ENCODE data around the gene ACP2. TPM values are rescaled to one million over a fixed set of nuclear protein-coding genes. Genes with fewer than 3 reads are reported as not detected.

Gene ACP2
- polyA plus RNA-seq, 2 of the 4 experiments (the other 2 are of a cell fraction) = 13.6 to 19.7 TPM

GRCh38 chr11:47243454-47243853 lies 5.2 kb downstream of the ACP2 start:
- DNase-seq (ENCODE audit: low read depth in 1 of 2, low spot score in 1 of 2) (peak in 1 of 2 experiments; percentile 76), ATAC-seq (peak; percentile 36 to 43), FAIRE-seq (no peak)
- WGBS (ENCODE audit: missing lambda C conversion rate) = 34% methylated on average over 4 of the region's 4 CpGs
- H3K9me3 ChIP-seq = no peaks in the 10 kb centered on the region
- H3K4me3 ChIP-seq = no peak overlapping the region
- POLR2A ChIA-PET = interaction anchor here (1.1 to 3.1 kb wide), 2 partner anchors 15 to 28 kb away, joined by 5 to 18 read pairs; partner anchors contain the start of genes DDB2 and NR1H3
- peaks cover 37% of the 10 kb centered on the region for H3K4me1 ChIP-seq
- TF ChIP-seq RARB (CRISPR knock-in tag; IDR thresholded peaks at IDR 0.05) (0 out of 2 replicates have a peak, but pooled peaks have one; percentile 39), CEBPB (IDR thresholded peaks at IDR 0.05) (peak; percentile 74 to 91), MAX (IDR thresholded peaks at IDR 0.05) (peak; percentile 49), SREBF2 (IDR thresholded peaks at IDR 0.05) (no peak), GATA3 (IDR thresholded peaks at IDR 0.05; ENCODE audit: borderline replicate concordance) (peak; percentile 68), CBX8 (IDR thresholded peaks at IDR 0.05) (no peak), BCL3 (IDR thresholded peaks at IDR 0.05) (no peak), ELK1 (IDR thresholded peaks at IDR 0.05; ENCODE audit: low read depth, low read length) (no peak), POLR2A (IDR thresholded peaks at IDR 0.05; ENCODE audit: low read length) (no peak), JUN (IDR thresholded peaks at IDR 0.05) (peak in 1 of 2 experiments; percentile 23; a peak in 1 of 5 replicates), ZFP36 (IDR thresholded peaks at IDR 0.05; ENCODE audit: borderline replicate concordance, partially characterized antibody) (peak; percentile 57), HES2 (IDR thresholded peaks at IDR 0.05) (peak; percentile 57; the same call in 1 of the 2 replicates)
- H3K4me2 ChIP-seq = peak overlapping the region; percentile 54
- H3K27ac ChIP-seq = peak overlapping the region; percentile 32 to 47; a peak in 2 of 6 replicates
- CTCF ChIA-PET = interaction anchor here (0.6 to 10.3 kb wide), 8 partner anchors 9 to 169 kb away, joined by 3 to 141 read pairs (median 6); partner anchors contain the start of genes ARFGAP2 and NR1H3

- WGBS (ENCODE audit: missing lambda C conversion rate) = 93% methylated on average over 21 of the region's 21 CpGs
- peak; percentile 20 to 31; a peak in 5 of 6 replicates for ATAC-seq
- no peak for FAIRE-seq
These were observed 5.9 kb downstream of the ACP2 start for GRCh38 chr11:47242596-47243192.

More at GRCh38 chr11:47242596-47243192, 5.9 kb downstream of the ACP2 start:
- no peak for TF ChIP-seq MYC (IDR thresholded peaks at IDR 0.05; ENCODE audit: borderline replicate concordance, low read length)
- TF ChIP-seq POLR2A (IDR thresholded peaks at IDR 0.05; ENCODE audit: low read length) = no peak
- TF ChIP-seq RFX5 (IDR thresholded peaks at IDR 0.05) = no peak
- no peak for TF ChIP-seq PBX3 (IDR thresholded peaks at IDR 0.05)
- TF ChIP-seq JUN (IDR thresholded peaks at IDR 0.05) = no peak
- TF ChIP-seq MAZ (IDR thresholded peaks at IDR 0.05; ENCODE audit: borderline replicate concordance, low read depth, low read length) = no peak
- no peak for TF ChIP-seq HOXA7 (CRISPR knock-in tag; IDR thresholded peaks at IDR 0.05)
- no peak for TF ChIP-seq CEBPB (IDR thresholded peaks at IDR 0.05)
- no peak for TF ChIP-seq HOXB5 (CRISPR knock-in tag; IDR thresholded peaks at IDR 0.05)
- TF ChIP-seq ZSCAN20 (CRISPR knock-in tag; IDR thresholded peaks at IDR 0.05) = no peak
- no peak for TF ChIP-seq BHLHE40 (IDR thresholded peaks at IDR 0.05; ENCODE audit: low read depth, low read length)
- TF ChIP-seq CBX2 (IDR thresholded peaks at IDR 0.05; ENCODE audit: borderline replicate concordance, low read depth) = no peak
- Histone ChIP-seq H3K4me3 (no peak overlapping the region), H3K27ac (peak overlapping the region; percentile 32 to 47; a peak in 3 of 6 replicates), H3K9me3 (no peaks in the 10 kb centered on the region), H3K4me2 (peak overlapping the region; percentile 54), H3K4me1 (peaks cover 33% of the 10 kb centered on the region)
- ChIA-PET POLR2A (interaction anchor here (0.7 to 3.1 kb wide), 4 partner anchors 8 to 55 kb away, joined by 4 to 18 read pairs (median 5); partner anchors contain the start of genes DDB2 and NR1H3), CTCF (interaction anchor here (0.6 to 10.3 kb wide), 6 partner anchors 9 to 579 kb away, joined by 3 to 141 read pairs (median 18); partner anchors contain the start of genes ARFGAP2 and NR1H3)
- DNase-seq (ENCODE audit: low read depth in 1 of 2, low spot score in 1 of 2) = no peak

Measured in A549 (cell line).